Left lung (tissue), 14 donors: ENCODE results near the gene PTTG2. TPM values are rescaled to one million over a fixed set of nuclear protein-coding genes. Genes with fewer than 3 reads are reported as not detected.
"Not testable (repeated sequence)": the region's sequence is repeated elsewhere in the genome, so short reads cannot be mapped to it uniquely, and the experiment has no call there.

Experiments used
- ATAC-seq: fragments of 200-7000 bp; cut with Tn5 transposase; one replicate; pipeline ENCODE4 v1.9.1; 2020; ENCODE audit warnings: moderate library complexity
- DNase-seq, 4 donors: peaks; one replicate each; pipeline ENCODE4 v3.0.0-alpha.2; 2013 to 2020
- H3K27ac ChIP-seq, 2 donors: fragments of 200-600 bp; sonication (generic) in 1 of 2; one replicate each; pipeline versions ENCODE4 v1.5.0 to v1.8.0; 2020 to 2021
- H3K27me3 ChIP-seq, 2 donors: fragments of 200-600 bp; sonication (generic) in 1 of 2; one replicate each; pipeline versions ENCODE4 v1.5.0 to v1.8.0; 2020 to 2021
- H3K36me3 ChIP-seq, 2 donors: fragments of 200-600 bp; sonication (generic) in 1 of 2; one replicate each; pipeline versions ENCODE4 v1.5.0 to v1.8.0; 2020 to 2021
- H3K4me1 ChIP-seq, 2 donors: fragments of 200-600 bp; one replicate each; pipeline ENCODE4 v1.8.0; 2021
- H3K4me3 ChIP-seq, 2 donors: fragments of 200-600 bp; sonication (generic) in 1 of 2; one replicate each; pipeline versions ENCODE4 v1.5.0 to v1.8.0; 2020 to 2021; ENCODE audit warnings: mild to moderate bottlenecking in 1 of 2
- H3K9me3 ChIP-seq, 2 donors: fragments of 200-600 bp; sonication (generic) in 1 of 2; one replicate each; pipeline versions ENCODE4 v1.5.0 to v1.8.0; 2020 to 2021
- CTCF ChIP-seq, 2 donors: fragments of 200-600 bp; sonication (generic) in 1 of 2; IDR thresholded peaks; one replicate each; pipeline versions ENCODE4 v1.5.0 to v1.8.0; 2021; ENCODE audit warnings: antibody characterized with exemption in 2 of 2
- intact Hi-C, 2 donors: fragments of 100-400 bp; cut with DNase I; formaldehyde crosslinking; loops; one replicate each; pipeline versions ENCODE4 v1.11.2 to v1.14.2; 2022
- long read RNA-seq, 12 donors: library from polyadenylated mRNA in 2 of 12; unstranded in 2 of 12; transcript quantifications; one replicate each; pipeline ENCODE4 v2.0.0 and lab custom pipeline, GENCODE V29; 2019 to 2026
- polyA plus RNA-seq, 6 donors: library from polyadenylated mRNA; unstranded; fragments of 120-200 nt; gene quantifications; one replicate each; pipeline ENCODE4 v1.2.1, GENCODE V29; 2013; ENCODE audit not compliant: insufficient read length in 6 of 6
- total RNA-seq, 2 donors: library from RNA; stranded (reverse); fragmentation: NEBNext Ultra II Directional; extraction: Animal tissue kit (Norgen Biotek cat#: 25700); gene quantifications; one replicate each; pipeline ENCODE4 v1.2.1, GENCODE V29; 2021
- donor health status: DM: no; HTN: yes; CAD: no.
- donor health status: DM: no; HTN: no; CAD: no.

The PTTG2 gene
- total RNA-seq: under 1 TPM in 1 of 2 donors, not detected in 1; 0.58 TPM
- polyA plus RNA-seq: not detected
- long read RNA-seq, donor 1: 0 reads
- long read RNA-seq, donor 2: 0 reads
- long read RNA-seq, donor 3: 0 reads
- long read RNA-seq, donor 4: 0 reads
- long read RNA-seq, donor 5: 0 reads
- long read RNA-seq, donor 6: 0 reads
- long read RNA-seq, donor 7: 0 reads
- long read RNA-seq, donor 8: 0 reads
- long read RNA-seq, donor 9: 0 reads
- long read RNA-seq, donor 10: 0 reads
- long read RNA-seq, donor 11: 0 reads
- long read RNA-seq, donor 12: 0 reads

DNA sequence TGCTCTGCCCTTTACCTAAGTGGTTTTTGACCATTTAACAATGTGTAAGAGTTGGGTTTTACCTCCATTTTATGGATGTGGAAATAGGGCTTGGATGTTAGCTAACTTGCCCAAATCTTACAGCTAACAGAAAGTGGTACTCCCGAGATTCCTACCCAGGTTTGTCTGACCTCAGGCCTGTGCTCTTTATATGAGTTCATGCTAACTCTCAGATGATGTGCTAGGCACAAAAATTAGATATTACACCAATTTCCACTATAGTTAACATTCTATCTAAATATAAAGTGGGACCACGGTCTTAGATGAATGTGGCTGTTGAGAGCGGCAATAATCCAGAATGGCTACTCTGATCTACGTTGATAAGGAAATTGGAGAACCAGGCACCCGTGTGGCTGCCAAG is at the start of gene PTTG2:
Gene PTTG2 (plus strand): TSS at position 301 of the 400 bp plus-strand sequence. CDS start 37 bp downstream, at position 338.
- no peaks in the 10 kb centered on the region for H3K27me3 ChIP-seq
- no peak within 1 kb of the TSS for H3K4me3 ChIP-seq
- H3K4me1 ChIP-seq: peaks cover 0 to 3% of the 10 kb centered on the region in 2 donors
- no peak for DNase-seq
- H3K27ac ChIP-seq: no peak within 1 kb of the TSS
- TF ChIP-seq CTCF (IDR thresholded peaks at IDR 0.05): no peak
- intact Hi-C loops: no loop called here
- no peaks in the 10 kb centered on the region for H3K36me3 ChIP-seq
- H3K9me3 ChIP-seq: no peaks in the 10 kb centered on the region
- no peak for ATAC-seq

DNA sequence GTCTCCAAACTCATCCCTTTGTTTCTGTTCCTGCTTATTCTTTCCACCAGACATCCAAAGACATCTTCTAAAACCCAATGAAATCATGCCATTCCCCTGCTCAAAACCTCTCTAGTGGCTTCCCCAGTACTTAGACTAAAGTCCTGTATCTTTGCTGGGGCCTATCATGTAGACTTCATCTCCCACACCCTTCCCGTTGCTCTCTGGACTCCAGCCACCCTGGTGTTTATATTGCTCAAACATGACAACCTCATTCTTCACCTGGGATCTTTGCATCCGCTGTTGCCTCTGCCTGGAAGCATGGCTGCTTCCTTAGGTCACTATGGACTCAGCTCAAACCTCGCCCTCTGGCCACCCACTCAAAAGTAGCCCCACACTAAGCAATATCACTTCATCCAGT is 45.7 kb upstream of the PTTG2 start:
- intact Hi-C loops: no loop called here
- Histone ChIP-seq H3K4me1 (no peaks in the 10 kb centered on the region), H3K4me3 (no peak overlapping the region), H3K36me3 (no peaks in the 10 kb centered on the region), H3K9me3 (no peaks in the 10 kb centered on the region), H3K27ac (no peak overlapping the region), H3K27me3 (no peaks in the 10 kb centered on the region)
- ATAC-seq: no peak
- no peak for DNase-seq
- TF ChIP-seq CTCF (IDR thresholded peaks at IDR 0.05): no peak

GRCh38 chr4:37917388-37917787 is 42.8 kb upstream of the PTTG2 start:
- Histone ChIP-seq H3K9me3 (no peaks in the 10 kb centered on the region), H3K27me3 (no peaks in the 10 kb centered on the region), H3K4me1 (no peaks in the 10 kb centered on the region), H3K4me3 (no peak overlapping the region), H3K27ac (no peak overlapping the region), H3K36me3 (no peaks in the 10 kb centered on the region)
- intact Hi-C loops: no loop called here
- no peak for TF ChIP-seq CTCF (IDR thresholded peaks at IDR 0.05)
- DNase-seq (no peak), ATAC-seq (no peak)

DNA sequence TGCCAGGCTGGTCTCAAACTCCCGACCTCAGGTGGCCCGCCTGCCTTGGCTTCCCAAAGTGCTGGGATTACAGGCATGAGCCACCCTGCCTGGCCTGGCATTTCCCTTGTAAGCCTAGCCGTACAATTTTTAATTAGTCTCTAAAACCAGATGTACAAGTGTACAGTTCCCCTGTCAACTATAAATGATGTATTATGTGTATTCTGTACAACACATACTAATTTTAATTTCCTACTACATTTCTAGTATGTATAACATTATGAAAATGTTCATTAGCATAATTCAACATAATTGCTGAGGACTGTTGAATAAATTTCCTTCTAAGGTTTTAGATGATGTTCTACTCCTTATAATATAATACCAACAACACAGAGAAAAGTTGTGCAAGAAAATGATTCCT is 41.5 kb upstream of the PTTG2 start:
- Histone ChIP-seq H3K9me3 (no peaks in the 10 kb centered on the region), H3K4me3 (no peak overlapping the region), H3K27me3 (no peaks in the 10 kb centered on the region), H3K27ac (no peak overlapping the region), H3K36me3 (no peaks in the 10 kb centered on the region), H3K4me1 (no peaks in the 10 kb centered on the region)
- no peak for TF ChIP-seq CTCF (IDR thresholded peaks at IDR 0.05)
- ATAC-seq (no peak), DNase-seq (no peak)
- intact Hi-C loops: no loop called here

GRCh38 chr4:37922328-37922727 is 37.9 kb upstream of the PTTG2 start:
- no peaks in the 10 kb centered on the region for H3K36me3 ChIP-seq
- no peak overlapping the region for H3K27ac ChIP-seq
- TF ChIP-seq CTCF (IDR thresholded peaks at IDR 0.05): no peak
- H3K27me3 ChIP-seq: no peaks in the 10 kb centered on the region
- no peaks in the 10 kb centered on the region for H3K4me1 ChIP-seq
- no peaks in the 10 kb centered on the region for H3K9me3 ChIP-seq
- peak; percentile 49 for ATAC-seq
- intact Hi-C loops: no loop called here
- no peak overlapping the region for H3K4me3 ChIP-seq
- no peak for DNase-seq

DNA sequence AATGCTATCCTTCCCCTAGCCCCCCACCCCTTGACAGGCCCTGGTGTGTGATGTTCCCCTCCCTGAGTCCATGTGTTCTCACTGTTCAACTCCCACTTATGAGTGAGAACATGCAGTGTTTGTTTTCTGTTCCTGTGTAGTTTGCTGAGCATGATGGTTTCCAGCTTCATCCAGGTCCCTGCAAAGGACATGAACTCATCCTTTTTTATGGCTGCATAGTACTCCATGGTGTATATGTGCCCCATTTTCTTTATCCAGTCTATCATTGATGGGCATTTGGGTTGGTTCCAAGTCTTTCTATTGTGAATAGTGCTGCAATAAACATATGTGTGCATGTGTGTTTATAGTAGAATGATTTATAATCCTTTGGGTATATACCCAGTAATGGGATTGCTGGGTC is 37.1 kb upstream of the PTTG2 start:
- H3K9me3 ChIP-seq, H3K36me3 ChIP-seq, H3K27me3 ChIP-seq, intact Hi-C loops, DNase-seq, H3K4me1 ChIP-seq, H3K27ac ChIP-seq, H3K4me3 ChIP-seq, ATAC-seq: not testable (repeated sequence)
